K562 (cell line): ENCODE results near the gene HMGN2. TPM values are rescaled to one million over a fixed set of nuclear protein-coding genes. Genes with fewer than 3 reads are reported as not detected.

Experiments used
- ATAC-seq: fragments of 200-7000 bp; cut with Tn5 transposase; 3 replicates; pipeline ENCODE4 v1.9.1; 2020; ENCODE audit warnings: moderate library complexity
- BruUV-seq: library from RNA; stranded (reverse); fragments of 400-500 nt; replicated peaks from 2 replicates; lab custom pipeline; 2021; lab: Mats Ljungman, UMichigan
- CTCF ChIA-PET: fragments of 300-600 bp; formaldehyde crosslinking; extraction: SDS; loops from one replicate; lab custom pipeline; 2021; ENCODE audit warnings: low intra/inter-chr PET ratio; lab: Yijun Ruan, JAX
- POLR2A ChIA-PET: fragments of 300-600, 350-650 bp; sonication (Branson Sonifier 250); formaldehyde crosslinking; extraction: SDS; loops from one replicate; lab custom pipeline; 2021; ENCODE audit warnings: antibody characterized with exemption, inconsistent platforms; lab: Yijun Ruan, JAX
- DNase-seq, 4 experiments: peaks; one replicate each; pipeline versions ENCODE4 v3.0.0 to v3.0.0-alpha.2; 2011 to 2018; ENCODE audit warnings: low spot score in 3 of 4, mixed read lengths in 3 of 4; ENCODE audit errors: extremely low read depth in 1 of 4
- FAIRE-seq: peaks from 2 replicates; lab custom pipeline; 2011; peaks lifted over from hg19 to GRCh38; lab: Jason Lieb, UNC
- H2AFZ ChIP-seq: 2 replicates; pipeline ENCODE4 v1.6.0; 2011; ENCODE audit warnings: low read depth, low read length, control low read depth, inconsistent platforms
- H3K27ac ChIP-seq: fragments of 200-600 bp; 3 replicates; pipeline ENCODE4 v1.8.0; 2011; ENCODE audit warnings: low read depth, mild to moderate bottlenecking, control low read depth, inconsistent platforms, low read length, moderate library complexity, mixed read lengths; ENCODE audit errors: extremely low read depth
- H3K27me3 ChIP-seq, 2 experiments: fragments of 300-600 bp in 1 of 2; 2 replicates in 1 of 2; 3 replicates in 1 of 2; pipeline versions ENCODE4 v1.6.0 to v1.8.0; 2011; ENCODE audit warnings: inconsistent platforms in 2 of 2, low read length in 2 of 2, mild to moderate bottlenecking in 1 of 2, mixed read lengths in 1 of 2, moderate library complexity in 1 of 2; ENCODE audit not compliant: control insufficient read depth in 2 of 2, insufficient read depth in 2 of 2
- H3K36me3 ChIP-seq: fragments of 300-600 bp; 3 replicates; pipeline ENCODE4 v1.8.0; 2011; ENCODE audit warnings: mild to moderate bottlenecking, low read length, inconsistent platforms; ENCODE audit not compliant: control insufficient read depth, insufficient read depth
- H3K4me1 ChIP-seq, 2 experiments: fragments of 200-600 bp in 1 of 2; replicated peaks in 1 of 2; 2 replicates in 1 of 2; 3 replicates in 1 of 2; pipeline versions ENCODE4 v1.5.1 to v1.8.0; 2011; ENCODE audit warnings: inconsistent platforms in 2 of 2, low read length in 2 of 2, mild to moderate bottlenecking in 1 of 2, mixed read lengths in 1 of 2, moderate library complexity in 1 of 2; ENCODE audit not compliant: control insufficient read depth in 2 of 2, insufficient read depth in 2 of 2
- H3K4me2 ChIP-seq: 2 replicates; pipeline ENCODE4 v1.6.1; 2011; ENCODE audit warnings: low read length, control low read depth, inconsistent platforms, mixed read lengths; ENCODE audit not compliant: insufficient read depth
- H3K4me3 ChIP-seq: fragments of 200-600 bp; sonication (generic), shearing (Covaris generic); 2 replicates; pipeline ENCODE4 v1.5.1; 2016; ENCODE audit warnings: control low read depth, inconsistent platforms
- H3K79me2 ChIP-seq: fragments of 200-600 bp; 3 replicates; pipeline ENCODE4 v1.8.0; 2011; ENCODE audit warnings: low read length, inconsistent platforms; ENCODE audit not compliant: control insufficient read depth, insufficient read depth
- H3K9ac ChIP-seq, 2 experiments: 2 replicates each; pipeline versions ENCODE4 v1.6.0 to v1.6.1; 2011; ENCODE audit warnings: low read depth in 2 of 2, low read length in 2 of 2, control low read depth in 1 of 2, inconsistent platforms in 1 of 2, mild to moderate bottlenecking in 1 of 2, mixed read lengths in 1 of 2; ENCODE audit not compliant: insufficient read depth in 1 of 2
- H3K9me1 ChIP-seq: one replicate; pipeline ENCODE4 v1.6.0; 2011; ENCODE audit warnings: inconsistent platforms, mild to moderate bottlenecking, low read length, moderate library complexity; ENCODE audit not compliant: control insufficient read depth, insufficient read depth
- H3K9me3 ChIP-seq: replicated peaks from 2 replicates; pipeline ENCODE4 v1.5.1; 2011; ENCODE audit warnings: low read depth, low read length, inconsistent platforms; ENCODE audit not compliant: control insufficient read depth, insufficient read depth
- H4K20me1 ChIP-seq: replicated peaks from 2 replicates; pipeline ENCODE4 v1.6.1; 2011; ENCODE audit warnings: low read length, inconsistent platforms, mixed read lengths; ENCODE audit not compliant: control insufficient read depth, insufficient read depth
- ETV5 ChIP-seq: sonication (generic); formaldehyde crosslinking; IDR thresholded peaks from 2 replicates; pipeline ENCODE4 v1.4.0; 2020; ENCODE audit warnings: low read depth, mild to moderate bottlenecking, missing genetic modification reagents
- LCOR ChIP-seq: sonication (generic); formaldehyde crosslinking; IDR thresholded peaks from 2 replicates; pipeline ENCODE4 v1.8.0; 2022; ENCODE audit warnings: mild to moderate bottlenecking, missing genetic modification reagents
- PURB ChIP-seq: sonication (generic); formaldehyde crosslinking; IDR thresholded peaks from 2 replicates; pipeline ENCODE4 v1.9.0; 2021; ENCODE audit warnings: low read depth, mild to moderate bottlenecking, missing genetic modification reagents
- ZNF143 ChIP-seq: sonication (generic); formaldehyde crosslinking; IDR thresholded peaks from 2 replicates; pipeline ENCODE4 v1.9.0; 2022; ENCODE audit warnings: mild to moderate bottlenecking, missing genetic modification reagents
- ZNF695 ChIP-seq: fragments of 450-650 bp; formaldehyde crosslinking; IDR thresholded peaks from 2 replicates; pipeline ENCODE4 v1.4.0; 2020; ENCODE audit warnings: mild to moderate bottlenecking, moderate library complexity
- WGBS: fragments of 100-300 bp; shearing (Covaris generic); methylation state at CpG from one replicate; pipeline ENCODE4 v1.1.6; 2016; ENCODE audit warnings: low coverage, mixed read lengths; ENCODE audit not compliant: insufficient coverage; ENCODE audit errors: missing lambda C conversion rate; 5-methylcytosine and 5-hydroxymethylcytosine counted together
- in situ Hi-C: fragments of 300-500 bp; cut with MboI; formaldehyde crosslinking; loops from 4 replicates; pipeline ENCODE4 v1.15.0; 2018; ENCODE audit warnings: inconsistent platforms, mixed read lengths
- intact Hi-C: fragments of 100-400 bp; cut with micrococcal nuclease; formaldehyde crosslinking; loops from 2 replicates; pipeline ENCODE4 v1.14.2; 2022
- polyA plus RNA-seq, 8 experiments: library from polyadenylated mRNA; depleted of rRNA in 4 of 8; stranded (reverse) in 5 of 8; unstranded in 3 of 8; fragments of >200 nt; fragmentation: Nextera tagmentation in 2 of 8; fragmentation: Illumina TruSeq in 1 of 8; extraction: Ambion mirVana in 2 of 8; extraction: Trizol in 1 of 8; gene quantifications; 2 replicates each; pipeline versions ENCODE4 v1.2.1 to v1.2.3, GENCODE V29; 2011 to 2014; ENCODE audit warnings: inconsistent platforms in 1 of 8, missing spikeins in 1 of 8
- total RNA-seq, 7 experiments: library from RNA; depleted of rRNA in 6 of 7; stranded (reverse); fragments of >200 nt in 6 of 7; fragmentation: Illumina TruSeq in 2 of 7; extraction: Trizol in 2 of 7; gene quantifications; 2 replicates each; pipeline versions ENCODE4 v1.2.1 to v1.2.3, GENCODE V29; 2011 to 2021; ENCODE audit warnings: low replicate concordance in 1 of 7
- TF ChIP-seq, protein P1 (sequence below), 2 experiments: IDR thresholded peaks; 2 replicates each; pipeline ENCODE4 v1.6.1; 2011; ENCODE audit warnings: borderline replicate concordance in 1 of 2, control low read depth in 1 of 2, low read depth in 1 of 2, low read length in 1 of 2, mild to moderate bottlenecking in 1 of 2, mixed read lengths in 1 of 2, moderate library complexity in 1 of 2; ENCODE audit not compliant: insufficient read depth in 1 of 2, insufficient read length in 1 of 2, poor library complexity in 1 of 2, severe bottlenecking in 1 of 2; ENCODE audit errors: extremely low read depth in 1 of 2
- TF ChIP-seq, protein P2 (sequence below): conservative IDR thresholded peaks from 2 replicates; pipeline ENCODE4 v1.6.1; 2011; ENCODE audit warnings: low read depth, mild to moderate bottlenecking, low read length; ENCODE audit not compliant: control insufficient read depth

Gene HMGN2
- total and polyA plus RNA-seq, 9 of the 15 experiments (the other 6 are each of a cell fraction or from before 2014, with no cell fraction given): 370 to 1,354 (median 965) TPM

DNA sequence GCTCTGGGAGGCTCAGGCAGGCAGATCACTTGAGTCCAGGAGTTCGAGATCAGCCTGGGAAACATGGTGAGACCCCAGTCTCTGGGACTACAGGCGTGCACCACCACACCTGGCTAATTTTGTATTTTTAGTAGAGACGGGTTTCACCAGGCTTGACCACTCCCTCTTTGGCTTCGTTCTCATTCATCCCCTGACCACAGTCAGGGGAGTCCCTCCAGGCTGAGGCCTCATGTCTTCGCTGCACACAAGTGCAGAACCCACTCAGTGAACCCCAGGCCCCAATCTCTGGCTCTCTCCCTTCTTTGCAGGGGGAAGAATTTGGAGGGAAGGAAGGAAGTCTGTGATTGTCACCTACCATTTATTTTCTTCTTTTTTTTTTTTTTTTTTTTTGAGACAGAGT, 48.1 kb downstream of the HMGN2 start:
- H3K27me3 ChIP-seq: peaks cover 4 to 11% of the 10 kb centered on the region in 2 experiments; a peak in 2 of 5 replicates
- no peaks in the 10 kb centered on the region for H3K79me2 ChIP-seq
- TF ChIP-seq, protein P1, sequence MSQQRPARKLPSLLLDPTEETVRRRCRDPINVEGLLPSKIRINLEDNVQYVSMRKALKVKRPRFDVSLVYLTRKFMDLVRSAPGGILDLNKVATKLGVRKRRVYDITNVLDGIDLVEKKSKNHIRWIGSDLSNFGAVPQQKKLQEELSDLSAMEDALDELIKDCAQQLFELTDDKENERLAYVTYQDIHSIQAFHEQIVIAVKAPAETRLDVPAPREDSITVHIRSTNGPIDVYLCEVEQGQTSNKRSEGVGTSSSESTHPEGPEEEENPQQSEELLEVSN (IDR thresholded peaks at IDR 0.05; ENCODE audit: borderline replicate concordance in 1 of 2, extremely low read depth in 1 of 2, insufficient read depth in 1 of 2, insufficient read length in 1 of 2, low read depth in 1 of 2, low read length in 1 of 2, poor library complexity in 1 of 2, severe bottlenecking in 1 of 2): no peak
- no peak for TF ChIP-seq ZNF143 (CRISPR knock-in tag)
- TF ChIP-seq ETV5 (CRISPR knock-in tag): no peak
- TF ChIP-seq PURB (CRISPR knock-in tag): no peak
- no peak for TF ChIP-seq LCOR
- TF ChIP-seq ZNF695: no peak
- TF ChIP-seq, protein P2, sequence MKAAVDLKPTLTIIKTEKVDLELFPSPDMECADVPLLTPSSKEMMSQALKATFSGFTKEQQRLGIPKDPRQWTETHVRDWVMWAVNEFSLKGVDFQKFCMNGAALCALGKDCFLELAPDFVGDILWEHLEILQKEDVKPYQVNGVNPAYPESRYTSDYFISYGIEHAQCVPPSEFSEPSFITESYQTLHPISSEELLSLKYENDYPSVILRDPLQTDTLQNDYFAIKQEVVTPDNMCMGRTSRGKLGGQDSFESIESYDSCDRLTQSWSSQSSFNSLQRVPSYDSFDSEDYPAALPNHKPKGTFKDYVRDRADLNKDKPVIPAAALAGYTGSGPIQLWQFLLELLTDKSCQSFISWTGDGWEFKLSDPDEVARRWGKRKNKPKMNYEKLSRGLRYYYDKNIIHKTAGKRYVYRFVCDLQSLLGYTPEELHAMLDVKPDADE: no peak
- peaks cover 4 to 5% of the 10 kb centered on the region in 2 experiments; a peak in 3 of 5 replicates for H3K4me1 ChIP-seq
- H2AFZ ChIP-seq: no peak overlapping the region
- H3K9me1 ChIP-seq: no peaks in the 10 kb centered on the region
- H3K36me3 ChIP-seq: no peaks in the 10 kb centered on the region
- intact Hi-C loops (no loop called here), in situ Hi-C loops (no loop called here)
- 61% methylated on average over 5 of the region's 5 CpGs for WGBS
- no peak for FAIRE-seq
- no peak overlapping the region for H3K4me2 ChIP-seq
- H4K20me1 ChIP-seq: no peaks in the 10 kb centered on the region
- no peak for DNase-seq
- no peak for ATAC-seq
- H3K4me3 ChIP-seq: no peak overlapping the region
- no TSS peak for BruUV-seq
- ChIA-PET CTCF (no interaction called here), POLR2A (interaction anchor here (7.2 kb wide), 1 partner anchor 9 kb away, joined by 60 read pairs; the partner anchor contains the start of gene RPS6KA1)
- H3K9me3 ChIP-seq: no peaks in the 10 kb centered on the region
- no peak overlapping the region for H3K27ac ChIP-seq
- no peak overlapping the region for H3K9ac ChIP-seq
